Activated gamma-delta T cell treated with Interleukin-2 at 50 U/mL for 16 hours (primary cell): ENCODE results near the gene MEOX1.
A peak's percentile ranks its signal among the peaks of the same experiment; 100 is the strongest.

Source experiments
- DNase-seq: peaks from one replicate; pipeline ENCODE4 v3.0.0-alpha.2; 2020

The MEOX1 gene

DNA sequence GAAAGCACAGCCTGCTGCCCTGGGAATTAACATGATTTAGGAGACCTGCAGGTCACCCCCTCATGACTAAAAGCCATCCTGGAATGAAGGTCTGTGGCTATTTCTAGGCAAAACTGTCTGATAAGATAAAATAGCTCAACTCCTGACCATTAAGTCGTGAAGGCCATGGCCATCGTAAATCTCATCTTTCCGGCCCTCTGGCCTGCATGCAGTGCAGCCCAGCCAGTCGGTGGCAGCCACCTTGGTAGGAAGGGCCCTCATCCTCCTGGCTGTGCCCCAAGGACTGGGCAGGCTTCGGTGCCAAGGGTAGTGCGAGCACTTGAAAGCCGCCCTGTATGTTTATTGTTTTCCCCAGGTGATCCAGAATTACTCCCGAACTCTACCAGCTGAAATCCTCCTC lies 18.2 kb upstream of the MEOX1 start:
- DNase-seq: no peak

DNA sequence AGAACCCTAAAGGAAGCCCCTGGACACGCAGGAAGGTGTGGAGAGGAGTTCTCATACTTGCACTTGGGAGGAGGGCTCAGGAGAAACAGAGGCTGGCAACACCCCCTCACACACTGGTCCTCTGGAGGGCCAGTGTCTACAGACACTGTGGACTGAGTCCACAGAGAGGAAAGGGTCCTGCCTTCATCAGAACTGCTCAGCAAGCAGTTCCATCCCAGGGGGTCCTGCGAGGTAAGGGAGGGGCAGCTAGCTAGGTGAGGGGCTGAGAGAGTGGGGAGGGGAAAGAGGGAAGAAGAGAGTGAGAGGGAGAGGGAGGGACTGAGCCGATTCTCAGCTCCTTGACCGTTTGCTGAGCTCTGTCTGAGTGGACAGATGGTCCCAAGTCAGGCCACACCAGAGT lies 17.7 kb upstream of the MEOX1 start:
- DNase-seq: no peak

DNA sequence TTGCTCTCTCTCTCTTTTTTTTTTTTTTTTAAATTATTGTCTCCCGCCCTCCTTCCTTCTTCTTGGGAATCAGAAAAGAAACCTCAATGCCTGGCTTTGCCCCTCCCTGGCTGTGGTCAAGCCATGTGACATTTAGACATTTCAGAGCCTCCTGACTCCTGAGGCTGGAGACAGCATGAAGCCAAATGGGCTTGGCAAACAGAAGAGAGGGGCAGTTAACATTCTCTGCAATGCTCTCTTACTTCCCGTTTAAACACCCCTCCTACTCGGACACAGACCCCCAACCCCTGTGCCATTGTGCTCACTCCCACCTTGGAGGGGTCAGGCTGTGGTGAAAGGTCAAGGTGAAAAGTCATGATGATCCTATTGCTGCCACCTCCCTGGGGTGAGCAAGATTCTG lies 14.7 kb upstream of the MEOX1 start:
- DNase-seq: no peak

DNA sequence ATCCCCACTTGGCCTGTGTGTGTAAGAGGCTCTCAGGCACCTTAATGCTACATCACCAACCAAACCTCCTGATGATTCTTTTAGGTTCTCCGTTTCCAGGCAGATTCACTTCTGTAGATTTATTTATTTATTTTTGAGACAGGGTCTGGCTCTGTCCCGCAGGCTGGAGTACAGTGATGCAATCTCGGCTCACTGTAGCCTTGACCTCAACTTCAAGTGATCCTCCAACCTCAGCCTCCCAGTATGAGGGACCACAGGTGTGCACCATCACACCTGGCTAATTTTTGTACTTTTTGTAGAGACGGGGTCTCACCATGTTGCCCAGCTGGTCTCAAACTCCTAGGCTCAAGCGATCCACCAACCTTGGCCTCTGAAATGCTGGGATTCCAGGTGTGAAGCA lies 12.7 kb upstream of the MEOX1 start:
- no peak for DNase-seq

DNA sequence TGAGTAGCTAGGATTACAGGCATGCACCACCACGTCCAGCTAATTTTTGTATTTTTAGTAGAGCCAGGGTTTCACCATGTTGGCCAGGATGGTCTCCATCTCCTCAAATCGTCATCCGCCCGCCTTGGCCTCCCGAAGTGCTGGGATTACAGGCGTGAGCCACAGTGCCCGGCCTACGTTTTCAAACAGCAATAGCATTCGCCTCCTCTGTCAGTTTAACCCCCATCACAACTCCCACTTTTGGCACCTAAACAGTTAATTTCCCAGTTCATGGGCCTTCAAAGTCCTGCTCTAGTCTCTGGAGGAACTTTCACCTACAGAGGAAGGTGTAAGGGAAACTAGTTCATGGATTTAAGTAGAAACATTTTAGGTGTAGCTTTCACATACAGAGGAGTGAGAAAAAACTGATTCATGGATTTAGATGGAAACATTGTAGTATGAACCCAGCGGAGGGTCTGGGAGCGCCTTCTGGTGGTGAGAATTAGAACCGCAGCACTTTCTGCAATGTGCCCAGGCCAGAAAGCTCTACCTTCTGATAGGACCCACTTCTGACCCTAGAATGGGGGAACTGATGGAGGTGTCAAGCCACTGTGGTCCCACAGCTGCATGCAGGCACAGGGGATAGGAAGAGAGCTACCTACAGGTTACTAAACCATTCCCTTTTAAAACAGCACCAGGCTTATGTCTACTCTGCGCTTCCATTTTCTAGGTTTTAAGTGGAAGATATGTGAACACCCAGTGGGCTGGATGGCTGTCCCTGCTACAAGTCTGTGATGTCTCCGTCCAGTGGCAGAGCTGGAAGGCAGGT lies 12.0 kb upstream of the MEOX1 start:
- peak; percentile 69 for DNase-seq

DNA sequence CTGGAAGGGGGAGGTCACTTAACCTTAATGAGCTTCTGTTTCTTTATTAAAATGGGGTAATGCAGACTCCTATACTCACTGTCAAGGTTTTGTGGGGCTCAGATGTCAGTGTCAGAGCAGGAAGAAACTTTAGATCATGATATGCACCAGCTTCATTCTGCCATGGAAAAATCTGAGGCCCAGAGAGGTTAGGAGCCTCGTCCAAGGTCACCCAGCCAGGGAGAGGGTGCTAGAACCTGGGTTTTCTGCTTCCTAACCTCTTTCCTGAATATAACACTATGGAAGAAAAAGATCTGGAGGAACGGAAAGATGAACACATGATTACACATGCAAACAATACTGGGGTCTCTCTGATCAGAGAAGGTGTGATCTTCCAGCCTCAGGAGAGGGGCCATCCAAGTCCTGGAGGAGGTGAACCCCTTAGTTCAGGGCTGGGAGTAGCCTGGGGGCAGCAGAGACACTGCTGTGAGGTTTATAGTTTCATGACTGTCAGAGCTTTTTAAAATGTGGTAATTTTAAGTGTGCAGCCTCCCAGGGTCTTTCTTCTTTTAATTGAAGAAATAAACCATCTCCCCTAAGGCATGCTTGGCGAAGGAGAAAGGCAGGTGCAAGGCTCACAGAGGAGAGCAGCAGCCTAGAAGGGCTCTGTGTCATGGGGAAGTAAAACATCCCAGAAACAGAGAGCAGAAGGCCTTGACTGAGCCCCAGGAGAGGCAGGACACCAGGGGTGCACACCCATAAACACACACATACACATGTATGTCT lies 10.2 kb upstream of the MEOX1 start:
- no peak for DNase-seq

DNA sequence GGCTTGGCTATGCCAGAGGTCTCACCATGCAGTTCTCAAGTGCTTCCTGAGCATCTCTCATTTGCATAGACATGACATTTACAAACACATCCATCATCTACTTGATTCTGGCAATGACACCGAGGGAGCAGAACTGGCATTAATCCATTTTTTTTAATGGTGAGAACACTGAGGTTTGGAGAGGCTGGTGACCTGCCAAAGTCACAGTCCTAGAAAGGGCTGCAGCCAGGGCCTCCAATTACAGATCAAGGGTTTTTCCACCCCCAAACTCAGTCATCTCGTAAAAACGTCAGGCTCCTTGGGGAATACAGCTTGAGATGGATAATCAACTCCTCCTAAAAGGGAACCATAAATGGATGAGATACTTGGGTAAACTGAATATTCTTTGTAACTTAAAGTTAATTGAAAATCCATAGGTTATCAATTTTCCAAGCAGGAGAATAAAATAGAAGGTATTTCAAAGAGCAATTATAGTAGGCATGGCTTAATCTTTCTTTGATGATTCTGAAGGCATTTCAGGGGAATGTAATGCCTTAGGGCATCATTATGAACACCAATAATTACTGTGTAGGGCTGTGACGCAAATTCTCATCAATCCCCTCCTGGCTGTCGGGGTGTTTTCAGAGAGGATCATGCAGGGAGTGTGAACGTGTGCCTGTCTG lies 9.4 kb upstream of the MEOX1 start:
- no peak for DNase-seq

DNA sequence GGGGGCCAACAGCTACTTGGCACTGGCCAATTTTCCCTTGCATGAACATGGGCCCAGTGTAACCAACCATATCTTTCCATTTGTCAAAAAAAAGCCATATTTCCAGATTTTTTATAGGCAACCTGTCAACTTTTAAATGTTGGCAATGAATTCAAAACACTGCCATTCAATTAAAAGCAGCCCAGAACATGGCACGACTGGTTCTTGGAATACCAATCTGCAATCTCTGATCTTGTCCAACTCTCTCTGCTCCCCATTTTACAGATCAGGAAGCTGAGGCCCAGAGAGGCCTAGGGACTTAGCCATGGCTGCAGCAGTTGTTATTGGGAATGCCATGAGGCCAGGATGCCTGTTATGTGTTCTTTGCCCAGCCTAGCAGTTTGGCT lies 8.9 kb upstream of the MEOX1 start:
- no peak for DNase-seq

DNA sequence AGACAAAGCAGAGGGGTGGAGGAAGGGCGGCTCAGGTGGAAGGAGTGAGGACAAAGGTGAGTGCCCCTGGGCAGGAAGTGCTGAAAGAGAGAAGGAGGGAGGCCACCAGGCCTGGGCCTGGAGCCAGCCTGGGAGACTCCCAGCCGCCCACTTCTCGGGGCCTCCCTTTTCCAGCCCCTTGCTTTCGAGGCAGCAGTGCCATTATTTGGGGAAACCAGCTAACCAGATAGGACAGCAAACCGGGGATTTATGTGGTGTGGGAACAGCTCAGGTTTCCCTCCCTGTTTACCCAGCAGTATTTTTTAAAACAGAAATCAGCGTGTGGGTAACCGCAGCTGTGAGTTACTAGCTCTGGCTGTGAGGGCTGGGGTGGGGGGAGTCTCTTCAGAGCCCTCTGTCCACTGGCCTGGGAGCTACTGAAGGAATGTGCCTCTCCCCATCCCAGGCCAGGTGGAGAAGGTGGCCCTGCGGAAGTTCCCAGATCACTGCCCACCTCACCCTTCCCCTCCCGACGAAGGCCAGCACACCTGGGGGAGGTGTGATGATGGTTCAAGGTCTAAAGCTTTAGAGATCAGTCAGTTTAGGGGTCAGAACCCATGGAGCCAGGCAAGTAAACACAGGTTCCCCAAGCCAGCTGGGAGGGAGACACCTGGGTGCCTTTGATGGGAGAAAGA lies 8.4 kb upstream of the MEOX1 start:
- DNase-seq: no peak

DNA sequence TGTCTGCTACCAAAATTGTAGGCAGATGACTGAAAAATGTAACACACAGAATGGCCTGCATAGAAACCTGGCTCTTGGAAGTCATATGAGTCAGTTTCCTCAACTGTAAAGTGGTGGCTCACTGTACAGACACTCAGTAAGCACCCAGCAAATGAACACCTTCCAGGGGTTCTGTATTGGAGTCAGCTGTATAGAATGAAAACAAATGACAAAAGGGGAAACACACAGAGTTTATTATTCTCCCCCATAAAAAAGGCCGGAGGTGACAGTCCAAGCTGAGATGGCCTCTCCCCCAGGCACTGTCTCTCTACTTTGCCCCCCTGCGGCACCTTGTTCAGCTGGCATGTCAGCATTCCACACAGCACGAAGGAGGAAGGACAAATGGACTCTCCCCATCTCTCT lies 6.2 kb upstream of the MEOX1 start:
- DNase-seq: no peak

DNA sequence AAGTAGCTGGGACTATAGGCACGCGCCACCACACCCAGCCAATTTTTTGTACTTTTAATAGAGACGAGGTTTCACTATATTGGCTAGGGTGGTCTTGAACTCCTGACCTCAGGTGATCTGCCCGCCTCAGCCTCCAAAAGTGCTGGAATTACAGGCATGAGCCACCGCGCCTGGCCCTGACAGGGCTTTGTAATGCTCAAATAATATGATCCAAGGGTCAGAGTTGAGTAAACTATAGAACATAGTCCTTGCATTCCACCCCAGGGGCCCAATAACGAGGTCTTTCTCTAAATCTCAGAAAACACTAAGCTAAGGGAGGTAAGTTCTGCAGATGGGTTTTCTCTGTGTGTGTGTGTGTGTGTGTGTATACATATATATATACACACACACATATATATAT lies 5.8 kb upstream of the MEOX1 start:
- DNase-seq: no peak

DNA sequence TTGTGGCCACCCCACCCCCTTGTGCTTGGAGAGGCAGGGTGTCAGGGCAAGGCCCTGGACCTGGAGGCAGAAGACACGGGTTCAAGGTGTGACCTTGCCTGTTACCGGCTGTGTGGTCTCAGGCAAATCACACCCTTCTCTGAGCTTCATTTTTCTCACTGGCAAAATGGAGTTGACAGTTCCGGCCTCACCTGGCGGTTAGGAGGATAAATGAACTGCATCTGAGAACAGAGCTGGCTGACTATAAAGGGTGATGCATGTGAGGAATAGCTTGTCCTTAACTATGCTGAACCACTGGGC lies 4.2 kb upstream of the MEOX1 start:
- no peak for DNase-seq

DNA sequence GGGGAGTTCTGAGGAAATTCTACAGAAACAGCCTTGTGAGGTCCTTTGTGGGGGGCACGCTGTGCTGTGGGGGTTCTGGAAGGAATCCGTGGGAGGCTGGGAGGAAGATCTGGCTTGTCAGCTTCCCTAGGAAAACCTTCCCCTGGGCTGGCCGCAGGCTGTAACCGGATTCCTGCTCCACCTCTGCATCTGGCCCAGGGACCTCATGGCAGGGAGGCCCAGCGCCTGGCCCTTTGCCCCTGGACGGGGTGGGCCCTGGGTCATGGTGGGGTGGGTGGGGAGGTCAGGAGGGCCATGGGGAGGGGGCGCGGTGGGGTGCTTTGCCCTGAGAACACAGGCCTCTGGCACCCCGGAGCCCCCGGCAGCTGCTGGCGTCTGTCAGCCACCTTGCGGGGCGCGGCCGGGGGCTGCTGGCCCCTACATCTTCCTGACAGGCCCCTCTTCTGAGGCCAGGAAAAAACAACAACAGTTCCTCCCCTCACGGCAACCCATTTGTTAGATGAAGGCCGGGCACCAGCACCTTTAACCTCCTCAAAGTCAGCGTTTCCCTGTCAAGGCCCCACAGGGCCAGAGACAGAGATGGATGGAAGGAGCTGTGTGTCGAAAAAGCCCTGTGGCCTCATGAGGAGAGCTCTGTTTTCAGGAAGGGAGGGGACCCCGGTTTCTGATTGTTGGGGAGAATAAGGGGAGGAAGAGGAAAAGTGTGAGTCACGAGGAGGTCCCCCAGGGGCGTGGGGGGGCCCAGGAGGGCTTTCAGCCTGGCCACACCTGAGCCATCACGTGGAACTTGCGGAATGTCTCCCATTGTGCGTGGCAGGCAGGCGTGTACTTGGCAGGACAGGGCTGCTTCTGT lies 3.6 kb upstream of the MEOX1 start:
- no peak for DNase-seq

DNA sequence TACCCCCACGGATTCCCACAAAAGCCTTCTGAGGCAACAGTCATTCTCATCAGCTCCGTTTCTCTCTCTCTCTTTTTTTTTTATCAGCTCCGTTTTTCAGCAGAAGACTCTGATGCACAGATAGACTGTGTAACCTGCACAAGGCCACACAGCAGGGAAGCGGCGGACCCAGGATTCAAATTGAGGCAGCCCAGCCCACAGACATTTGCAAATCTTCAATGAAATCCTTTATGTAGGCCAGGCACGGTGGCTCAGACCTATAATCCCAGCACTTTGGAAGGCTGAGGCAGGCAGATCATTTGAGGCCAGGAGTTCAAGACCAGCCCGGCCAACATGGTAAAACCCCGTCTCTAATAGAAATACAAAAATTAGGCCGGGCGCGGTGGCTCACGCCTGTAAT lies 2.4 kb upstream of the MEOX1 start:
- no peak for DNase-seq

DNA sequence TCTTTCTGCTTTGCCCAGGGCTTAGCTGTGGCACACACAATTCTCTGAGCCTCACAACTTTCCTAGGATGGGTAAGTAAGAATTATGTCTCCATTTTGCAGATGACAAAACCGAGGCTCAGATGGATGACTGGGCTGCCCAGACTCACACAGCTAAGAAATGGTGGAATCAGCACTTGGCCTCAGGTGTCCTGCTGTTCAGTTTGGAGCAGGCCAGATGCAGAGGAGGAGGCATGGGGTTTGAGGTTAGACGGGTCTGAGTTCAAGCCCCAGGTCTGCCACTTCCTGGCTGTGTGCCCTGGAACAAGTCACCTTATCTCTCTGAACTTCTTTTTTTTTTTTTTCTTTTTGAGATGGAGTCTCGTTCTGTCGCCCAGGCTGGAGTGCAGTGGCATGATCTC lies 1.7 kb upstream of the MEOX1 start:
- no peak for DNase-seq

DNA sequence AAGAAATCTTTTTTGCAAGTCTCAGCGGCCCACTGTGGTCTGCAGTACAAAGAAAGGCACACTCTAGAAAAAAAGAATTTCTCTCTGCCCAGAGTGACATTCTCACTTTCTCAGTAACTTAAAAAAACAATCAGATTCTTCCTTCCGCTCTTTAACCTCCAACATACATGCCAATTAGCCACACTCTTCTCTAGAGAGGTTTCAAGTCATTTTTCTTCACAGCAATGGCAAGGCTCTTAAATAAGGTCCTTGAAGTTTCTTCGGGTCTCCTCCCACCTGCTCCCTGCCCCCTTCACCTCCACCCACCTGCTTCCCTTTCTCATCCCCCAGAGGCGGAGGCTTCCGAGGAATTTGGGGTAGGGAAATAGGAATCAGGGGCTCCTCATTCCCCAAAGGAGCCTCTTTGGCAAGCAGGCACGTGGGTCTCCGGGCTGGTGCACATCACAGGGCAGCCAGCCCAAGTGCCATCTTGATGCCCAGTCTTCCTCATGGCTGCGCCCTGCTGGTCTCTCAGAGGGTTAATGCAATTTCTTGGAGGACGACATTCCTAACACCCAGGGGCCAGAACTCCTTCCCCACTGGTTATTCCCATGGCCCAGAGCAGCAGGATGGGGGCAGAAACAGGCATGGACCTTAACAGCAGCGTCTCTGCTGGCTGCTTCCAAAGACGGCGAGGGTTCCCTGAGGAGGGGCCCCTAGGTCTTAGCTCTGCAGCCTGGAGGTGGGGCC lies 855 bp upstream of the MEOX1 start:
- no peak for DNase-seq

DNA sequence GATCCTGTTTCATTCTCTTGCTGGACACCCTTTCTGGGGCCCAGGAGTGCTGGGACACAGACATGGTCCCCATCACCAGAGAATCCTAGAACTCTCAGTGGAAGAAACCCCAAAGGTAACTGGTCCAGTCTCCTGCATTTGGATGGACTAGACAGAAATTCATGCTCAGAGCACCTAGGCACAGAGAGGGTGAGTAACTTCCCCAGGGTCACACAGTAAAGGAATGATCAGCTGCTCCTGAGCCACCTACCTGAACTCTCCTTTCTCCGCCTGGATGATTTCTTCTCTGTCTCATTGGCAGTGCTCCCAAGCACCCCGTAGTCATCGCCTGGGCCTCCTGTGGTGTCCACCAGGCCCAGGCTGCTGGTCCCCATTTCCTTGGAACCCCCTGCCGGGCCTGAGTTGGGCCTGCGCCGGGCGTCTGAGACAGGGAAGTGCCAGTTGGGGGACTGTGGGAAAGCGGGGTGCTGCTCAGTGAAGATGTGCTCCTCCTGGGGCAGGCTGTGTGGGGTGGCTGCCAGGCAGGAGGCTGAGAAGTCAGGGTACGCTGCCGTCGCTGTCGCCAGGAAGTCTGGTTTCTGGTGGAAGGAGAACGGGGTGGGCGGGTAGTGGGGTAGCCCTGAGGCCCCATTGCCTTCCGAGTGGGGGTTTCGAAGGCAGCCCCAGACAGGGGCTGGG lies 767 bp downstream of the MEOX1 start:
- no peak for DNase-seq

DNA sequence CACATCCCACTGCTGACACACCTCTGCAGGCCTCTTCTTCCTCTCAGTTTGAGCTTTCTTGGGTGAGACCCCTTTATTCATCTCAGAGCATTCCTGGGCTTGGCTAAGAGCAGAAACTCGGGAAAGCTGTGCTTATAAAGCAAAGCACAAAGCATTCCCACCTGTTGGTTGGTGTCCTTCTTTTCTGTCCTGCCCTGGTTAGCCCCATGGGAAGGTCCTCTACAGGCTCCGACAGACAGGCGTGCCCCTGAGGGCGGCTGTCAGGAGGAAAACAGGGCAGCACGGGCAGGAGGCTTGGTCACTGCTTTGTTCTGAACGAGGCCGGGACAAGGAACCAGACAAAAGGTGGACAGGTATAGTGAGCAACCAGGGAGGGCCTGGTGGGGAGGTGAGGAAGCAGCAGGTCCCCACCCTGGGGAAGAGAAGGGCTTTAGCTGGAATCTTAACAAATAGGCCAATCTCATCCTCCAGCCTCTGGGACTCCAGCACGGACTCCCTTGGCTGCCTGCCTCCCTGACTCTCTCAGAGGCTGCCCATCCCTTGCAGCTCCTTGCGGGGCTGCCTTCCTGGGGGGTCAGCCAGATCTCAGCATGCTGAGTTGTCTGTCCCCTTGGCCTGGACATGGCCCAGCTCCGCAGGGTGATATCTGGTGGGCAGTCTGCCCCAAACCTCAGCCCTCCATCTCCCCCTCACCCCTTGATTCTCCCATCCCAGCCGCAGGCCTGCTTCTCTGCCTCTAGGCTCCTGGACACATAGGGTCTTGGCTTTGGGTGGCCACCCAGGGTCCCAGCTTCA lies 1.7 kb downstream of the MEOX1 start:
- DNase-seq: no peak

DNA sequence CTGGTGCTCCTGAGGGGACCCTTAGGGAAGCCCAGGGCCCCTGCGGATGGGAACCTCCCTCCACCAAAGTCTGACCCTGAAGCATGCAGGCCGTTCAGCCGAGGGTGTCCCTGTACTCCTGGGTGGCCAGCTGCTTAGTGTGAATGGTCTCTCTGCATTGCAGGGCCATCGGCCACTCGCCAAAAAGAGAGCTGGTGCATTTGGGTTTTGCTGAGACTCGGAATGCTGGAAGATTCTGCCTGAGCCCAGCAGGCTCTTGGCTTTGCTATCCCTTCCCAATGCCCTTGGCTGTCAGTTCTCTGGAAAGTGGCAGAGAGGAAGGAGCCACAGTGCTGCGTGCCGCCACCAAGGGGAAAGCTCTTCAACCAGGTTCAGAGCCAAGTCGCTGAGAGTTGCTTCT lies 2.8 kb downstream of the MEOX1 start:
- no peak for DNase-seq

DNA sequence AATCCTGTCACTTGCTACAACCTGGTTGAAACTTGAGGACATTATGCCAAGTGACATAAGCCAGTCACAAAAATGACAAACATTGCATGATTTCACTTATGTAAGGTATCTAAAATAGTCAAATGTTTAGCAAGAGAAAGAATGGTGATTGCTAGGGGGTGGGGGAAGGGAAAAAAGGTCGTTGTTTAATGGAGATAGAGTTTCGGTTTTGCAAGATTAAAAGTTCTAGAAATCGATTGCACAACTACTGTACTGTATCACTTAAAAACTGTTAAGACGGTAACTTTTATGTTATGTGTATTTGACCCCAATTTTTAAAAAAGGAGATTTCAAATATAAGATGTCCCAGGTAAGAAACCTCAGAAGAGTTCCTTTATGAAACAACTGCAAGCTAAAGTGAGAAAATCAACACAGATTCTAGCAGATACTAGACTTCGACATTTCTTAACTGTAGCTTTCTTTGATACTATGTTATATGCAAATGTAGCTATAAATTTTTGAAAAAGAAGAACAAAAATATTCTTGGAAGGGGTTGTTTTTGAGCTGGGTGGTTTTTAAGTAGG lies 5.9 kb downstream of the MEOX1 start:
- no peak for DNase-seq
